Measurements from ENCODE around the gene LRRC1.

GRCh38 chr6:53912661-53913060 lies 117.9 kb downstream of the LRRC1 start:
- TF ChIP-seq EP300 (IDR thresholded peaks at IDR 0.05) (no peak), CTCF (IDR thresholded peaks at IDR 0.05) (no peak)
